NCI-H2196 (cell line): ENCODE results near the gene MRPS15.

Experiments
- DNase-seq: peaks from one replicate; lab custom pipeline; 2025; ENCODE audit not compliant: unreplicated experiment; lab: John Stamatoyannopoulos, UW

MRPS15 gene

DNA sequence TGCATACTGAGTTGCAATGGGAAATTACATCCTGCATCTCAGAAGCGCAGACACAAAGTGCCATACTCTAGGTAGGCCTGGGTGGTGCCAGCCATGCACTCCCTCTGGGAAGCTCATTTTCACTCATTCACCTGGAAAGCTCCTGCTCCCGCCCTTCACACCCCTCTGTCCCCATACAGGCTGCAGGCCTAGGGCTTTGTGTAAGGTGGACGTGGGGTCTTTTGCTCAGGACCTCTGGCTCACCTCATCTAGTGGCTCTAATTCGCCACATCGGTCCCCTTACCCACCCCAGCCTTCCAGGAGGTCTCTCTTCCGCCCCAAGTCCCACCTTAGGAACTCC, 751 bp downstream of the MRPS15 start:
- DNase-seq = no peak

DNA sequence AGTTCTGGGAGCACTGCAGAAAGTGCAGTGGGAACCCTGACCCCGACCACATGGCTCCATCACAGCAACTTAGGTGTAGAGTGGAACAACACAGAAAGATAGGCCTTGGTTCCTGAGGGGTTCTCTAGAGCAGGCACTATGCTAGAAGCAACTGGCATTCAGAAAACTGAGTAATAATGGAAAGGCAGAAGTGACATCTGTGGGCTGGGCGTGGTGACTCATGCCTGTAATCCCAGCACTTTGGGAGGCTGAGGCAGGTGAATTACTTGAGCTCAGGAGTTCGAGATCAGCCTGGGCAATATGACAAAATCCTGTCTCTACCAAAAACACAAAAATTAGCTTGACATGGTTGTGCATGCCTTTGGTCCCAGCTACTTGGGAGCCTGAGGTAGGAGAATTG, 5.3 kb downstream of the MRPS15 start:
- no peak for DNase-seq

DNA sequence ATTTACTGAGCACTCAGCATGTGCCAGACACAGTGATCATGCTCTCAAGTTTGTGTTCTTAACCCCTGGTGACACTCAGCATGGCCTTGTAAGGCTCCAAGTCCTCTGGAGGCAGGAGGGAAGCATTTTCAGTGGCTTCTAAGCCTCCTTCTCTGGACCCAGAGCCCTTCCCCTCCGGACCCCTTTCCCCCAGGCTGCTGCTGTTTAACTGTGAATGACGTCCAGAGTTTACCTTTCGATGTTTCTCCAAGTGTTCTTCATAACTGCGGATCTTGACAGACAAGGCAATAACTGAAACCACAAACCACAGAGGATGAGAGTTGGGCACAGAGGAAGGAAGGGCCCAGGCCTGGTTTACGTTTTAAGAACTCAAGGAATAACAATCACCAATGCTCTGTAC, 6.5 kb downstream of the MRPS15 start:
- DNase-seq = no peak

DNA sequence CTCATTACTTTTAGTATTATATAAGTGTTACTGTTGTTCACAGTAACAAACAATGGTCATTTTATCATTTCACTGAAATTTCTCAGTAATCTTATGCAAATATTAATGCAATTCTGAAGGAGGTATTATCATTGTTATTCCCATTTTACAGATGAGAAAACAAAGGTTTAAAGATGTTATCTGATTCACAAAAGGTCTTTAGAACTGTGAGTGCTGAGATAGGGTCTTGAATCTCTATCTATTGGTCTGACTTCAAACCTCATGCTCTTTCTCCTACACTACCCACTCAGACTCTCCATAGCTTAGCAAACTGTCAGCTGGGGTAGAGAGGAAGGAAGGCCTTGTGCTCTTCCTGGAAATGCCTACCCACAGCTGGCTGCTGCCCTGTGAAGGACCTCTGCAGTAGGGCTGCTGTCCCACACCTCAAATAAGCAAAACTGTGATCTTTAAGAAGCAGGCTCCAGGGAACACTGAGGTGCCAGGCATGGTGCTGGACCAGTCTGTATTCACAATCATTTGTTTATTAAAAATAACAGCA, 7.7 kb downstream of the MRPS15 start:
- no peak for DNase-seq

DNA sequence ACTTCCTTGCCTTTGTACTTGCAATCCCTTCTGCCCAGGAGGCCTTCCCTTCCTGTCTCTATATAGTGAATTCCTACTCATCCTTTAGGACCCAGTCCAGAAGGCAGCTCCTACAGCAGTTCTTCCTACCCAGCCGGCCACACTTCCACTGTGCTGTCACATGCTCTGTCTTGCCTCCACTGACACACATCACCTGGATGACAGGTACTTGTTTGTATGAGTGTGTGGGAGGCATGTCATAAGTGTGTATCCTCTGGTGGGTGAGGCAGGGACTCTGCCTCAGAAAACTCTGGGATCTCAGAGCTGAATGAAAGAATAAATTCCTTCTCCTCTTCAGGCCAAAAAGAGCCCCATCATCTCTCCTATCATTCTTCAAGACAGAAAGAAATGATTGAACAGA, 8.8 kb downstream of the MRPS15 start:
- DNase-seq = no peak

DNA sequence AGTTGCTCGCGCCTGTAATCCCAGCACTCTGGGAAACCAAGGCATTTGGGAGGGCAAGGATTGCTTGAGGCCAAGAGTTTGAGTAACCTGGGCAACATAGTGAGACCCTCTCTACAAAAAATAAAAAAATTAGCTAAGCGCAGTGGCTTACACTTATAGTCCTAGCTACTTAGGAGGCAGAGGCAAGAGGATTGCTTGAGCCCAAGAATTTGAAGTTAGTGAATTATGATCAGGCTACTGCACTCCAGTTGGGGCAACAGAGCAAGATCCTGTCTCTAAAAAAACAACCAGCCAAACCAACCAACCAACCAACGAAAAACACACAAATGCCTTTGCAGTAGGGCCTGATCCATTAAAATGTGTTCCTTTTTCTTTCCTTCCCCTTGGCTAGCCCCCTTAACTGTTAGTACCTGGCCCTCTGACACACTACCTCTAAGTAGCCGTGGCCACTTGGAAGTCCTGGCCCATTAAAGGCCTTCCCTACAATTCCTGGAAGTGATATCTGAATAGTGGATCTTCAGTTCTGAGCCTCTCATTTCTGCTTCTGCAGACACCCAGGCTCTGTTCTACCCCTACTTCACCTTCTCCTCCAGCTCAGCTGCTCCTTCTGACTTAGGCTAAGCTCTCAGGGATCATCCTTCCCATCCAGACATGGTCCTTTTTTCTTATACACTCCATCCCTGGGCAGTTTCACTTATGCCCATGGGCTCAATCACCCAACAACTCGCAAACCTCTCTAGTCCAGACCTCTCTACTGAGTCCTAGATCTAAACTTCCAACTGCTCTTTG, 10.4 kb downstream of the MRPS15 start:
- DNase-seq = no peak

DNA sequence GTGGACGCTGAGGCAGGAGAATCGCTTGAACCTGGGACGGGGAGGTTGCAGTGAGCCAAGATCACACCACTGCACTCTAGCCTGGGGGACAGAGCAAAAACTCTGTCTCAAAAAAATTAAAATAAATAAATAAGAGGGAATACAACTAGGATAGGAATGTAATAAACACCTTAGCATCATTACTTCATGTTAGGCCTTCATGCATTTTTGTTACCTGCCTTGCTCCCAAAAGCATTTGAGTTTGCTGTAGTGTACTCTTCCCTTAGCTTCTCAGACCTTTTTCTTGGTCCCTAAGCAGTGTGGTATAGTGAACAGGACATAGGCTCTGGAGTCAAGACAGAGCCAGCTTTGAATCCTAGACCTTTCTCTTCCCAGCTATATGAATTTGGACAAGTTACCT, 11.1 kb downstream of the MRPS15 start:
- DNase-seq = no peak

DNA sequence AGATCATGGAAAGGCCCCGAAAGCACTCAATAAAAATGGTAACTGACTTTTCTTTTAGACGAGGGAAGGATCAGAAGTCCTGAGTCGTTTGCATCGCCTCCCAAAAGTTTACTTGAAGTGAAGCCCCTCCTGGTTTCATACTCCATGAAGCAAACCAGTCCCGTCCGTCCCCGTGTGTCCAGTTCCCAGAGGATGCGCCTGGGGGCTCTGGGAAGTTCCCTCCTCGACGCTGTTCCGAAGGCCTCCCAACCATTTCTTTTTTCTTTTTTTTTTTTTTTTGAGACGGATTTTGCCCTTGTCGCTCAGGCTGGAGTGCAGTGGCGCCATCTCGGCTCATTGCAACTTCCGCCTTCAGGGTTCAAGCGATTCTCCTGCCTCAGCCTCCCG, 13.3 kb downstream of the MRPS15 start:
- DNase-seq = no peak

DNA sequence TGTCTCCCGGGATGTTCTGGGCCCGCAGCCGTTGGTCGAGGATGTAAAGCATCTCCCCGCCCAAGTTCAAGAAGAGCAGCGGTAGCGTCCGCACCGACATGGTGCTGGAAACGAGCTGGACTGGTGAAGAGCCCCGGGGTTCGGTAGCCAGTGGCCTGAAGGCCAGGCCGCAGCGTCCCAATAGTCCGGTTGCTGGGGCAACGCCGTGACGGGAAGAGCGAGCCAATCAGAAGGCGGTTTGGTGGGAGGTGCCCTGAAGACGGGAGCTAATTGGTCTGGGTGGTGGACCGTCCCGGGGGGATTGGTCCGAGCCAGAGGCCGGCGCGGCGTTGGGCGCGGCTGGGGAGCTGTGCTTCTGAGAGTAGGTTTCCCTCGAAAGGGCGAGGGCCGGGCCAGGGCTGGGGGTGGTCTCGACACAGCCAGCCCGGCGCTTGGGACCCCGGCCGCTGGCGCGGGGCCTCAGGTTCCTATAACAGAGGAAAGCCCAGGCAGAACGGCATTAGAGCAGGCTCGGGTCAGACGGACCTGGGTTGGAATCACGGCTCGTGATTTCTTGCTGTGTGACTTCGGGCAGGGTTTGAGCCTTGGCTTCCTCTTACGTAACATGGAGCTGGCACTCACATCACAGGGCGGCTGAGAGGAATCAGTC, 13.8 kb downstream of the MRPS15 start, which contains the start of gene OSCP1:
Gene OSCP1 (minus strand): TSS at position 182 of the 649 bp plus-strand sequence. CDS start 82 bp downstream, at position 100.
- DNase-seq = peak; percentile 97

DNA sequence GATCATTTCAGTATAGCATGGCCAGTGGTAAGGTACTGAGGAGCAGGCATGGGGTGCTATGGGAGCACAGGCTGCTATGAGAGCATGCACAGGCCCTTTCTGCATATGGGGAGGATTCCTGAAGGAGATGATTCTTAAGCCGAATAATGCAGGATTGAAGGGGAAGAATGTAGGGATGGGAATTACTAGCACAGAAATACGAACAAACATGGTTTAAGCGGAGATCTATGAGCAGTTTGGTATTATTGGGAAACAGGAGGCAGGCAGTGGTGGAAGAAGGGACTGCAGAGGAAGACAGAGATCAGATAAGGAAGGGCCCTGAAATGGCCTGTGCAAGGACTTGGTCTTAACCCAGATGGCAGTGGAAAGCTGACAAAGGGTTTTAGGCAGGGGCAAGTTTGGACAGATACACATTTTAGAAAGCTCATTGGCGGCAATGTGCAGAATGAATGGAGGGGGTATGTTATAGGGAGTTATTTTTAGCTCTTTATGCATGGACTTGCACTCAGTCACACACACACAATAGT, 15.6 kb downstream of the MRPS15 start:
- no peak for DNase-seq

DNA sequence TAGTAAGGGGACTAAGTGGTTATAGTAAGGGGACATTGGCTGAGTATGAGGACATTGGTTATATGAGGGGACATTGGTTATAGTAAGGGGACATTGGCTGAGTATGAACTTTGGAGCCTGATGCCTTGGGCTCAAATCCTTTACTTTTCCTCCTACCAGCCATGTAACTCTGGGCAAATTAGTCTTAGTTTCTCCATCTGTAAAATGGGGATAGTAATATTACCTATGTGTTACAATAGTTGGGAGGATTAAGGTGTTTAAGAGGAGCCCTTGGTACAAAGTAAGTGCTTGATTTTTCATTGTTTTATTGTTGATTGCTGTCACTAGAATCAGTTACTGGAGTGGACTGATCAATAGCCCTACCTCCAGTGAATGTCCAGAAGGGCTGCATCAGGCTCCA, 16.7 kb downstream of the MRPS15 start:
- no peak for DNase-seq

DNA sequence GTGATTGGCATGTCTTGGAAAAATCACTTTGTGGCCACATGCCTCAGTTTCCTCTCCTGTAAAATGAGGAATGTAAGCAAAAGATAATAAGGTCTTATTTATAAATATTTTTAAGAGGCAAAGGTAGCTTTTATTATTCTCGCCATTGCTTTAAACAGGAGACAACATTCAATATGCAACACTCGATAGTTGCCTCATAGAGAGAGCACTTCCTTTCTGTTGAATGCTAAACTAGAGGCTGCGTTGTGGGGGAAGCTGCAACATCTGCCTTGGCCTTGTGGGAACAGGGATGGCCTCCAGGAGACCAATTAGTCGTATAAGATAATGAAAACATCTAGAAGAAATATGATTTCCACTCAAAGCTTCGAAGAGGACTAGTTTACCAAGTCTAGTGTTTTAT, 17.4 kb downstream of the MRPS15 start:
- no peak for DNase-seq

DNA sequence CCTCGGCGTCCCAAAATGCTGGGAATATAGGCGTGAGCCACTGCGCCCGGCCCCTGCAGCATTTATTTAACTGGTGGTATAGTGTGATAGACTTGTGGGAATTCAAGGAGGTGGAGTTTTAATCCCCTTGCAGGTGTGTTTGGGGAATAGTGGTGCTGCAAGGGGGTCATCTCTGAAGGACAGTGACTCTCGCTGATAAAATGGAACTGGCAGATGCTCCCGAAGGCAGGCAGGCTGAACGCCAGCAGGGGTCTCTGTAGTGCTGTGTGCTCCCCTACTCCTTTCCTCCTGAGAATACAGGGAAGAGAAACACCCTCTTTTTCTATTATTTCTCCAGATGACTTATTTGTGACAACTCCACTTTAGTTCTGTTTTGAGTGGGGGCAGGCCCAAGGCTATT, 17.9 kb downstream of the MRPS15 start:
- DNase-seq = no peak

DNA sequence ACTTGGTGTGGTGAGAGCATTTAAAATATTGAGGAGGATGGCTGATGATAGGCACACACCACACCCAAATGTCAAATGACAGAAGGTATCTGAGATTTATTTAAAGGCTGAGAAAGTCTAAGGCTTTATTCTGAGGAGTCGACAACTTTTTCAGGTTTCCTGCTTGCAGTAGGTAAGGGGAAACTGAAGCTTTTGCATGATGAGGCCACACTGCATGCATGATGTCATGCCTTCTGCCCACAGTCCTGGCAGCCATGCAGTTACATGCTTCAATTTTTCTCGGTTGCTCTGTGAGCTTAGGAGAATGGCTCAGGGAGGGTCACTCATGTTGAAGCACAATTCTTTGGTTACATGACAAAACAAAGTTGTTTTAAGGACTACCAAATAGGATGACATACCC, 20.9 kb downstream of the MRPS15 start:
- DNase-seq = no peak

DNA sequence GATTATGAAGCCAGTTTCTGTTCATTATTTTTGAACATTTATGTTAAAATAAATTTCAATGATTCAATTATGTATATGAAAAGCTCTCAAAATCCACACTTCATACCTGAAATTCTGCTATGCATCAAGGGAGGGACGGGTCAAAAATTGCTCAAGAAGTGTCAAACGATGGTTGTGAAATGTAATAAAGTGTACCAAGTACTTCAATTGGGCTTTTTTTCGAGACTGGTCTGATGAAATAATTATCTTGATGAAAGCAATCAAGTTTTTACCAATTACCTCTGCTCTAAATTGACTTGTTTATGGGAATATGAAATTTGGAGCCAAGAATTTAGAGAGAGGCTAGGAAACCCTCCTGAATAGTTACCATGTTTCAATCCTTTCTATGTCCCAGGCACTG, 21.8 kb downstream of the MRPS15 start:
- no peak for DNase-seq

DNA sequence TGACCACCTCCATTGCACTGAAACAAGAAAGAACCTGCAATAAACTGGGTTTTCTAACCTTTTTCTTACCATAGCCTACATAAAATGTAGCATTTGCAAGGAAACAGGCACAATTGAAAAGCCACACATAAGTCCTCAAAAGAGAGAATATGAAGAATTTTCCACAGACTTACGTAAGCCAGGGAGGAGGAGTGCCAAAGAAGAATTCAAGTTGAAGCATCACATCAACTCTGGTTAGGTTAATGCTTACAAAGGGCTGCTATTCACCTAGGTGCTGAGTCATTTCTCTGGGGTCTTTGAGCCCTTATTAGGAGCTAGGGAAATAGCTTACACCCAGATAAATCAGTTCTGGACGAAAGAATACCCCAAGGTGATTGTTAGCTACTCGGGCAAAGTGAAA, 23.5 kb downstream of the MRPS15 start:
- DNase-seq = no peak

DNA sequence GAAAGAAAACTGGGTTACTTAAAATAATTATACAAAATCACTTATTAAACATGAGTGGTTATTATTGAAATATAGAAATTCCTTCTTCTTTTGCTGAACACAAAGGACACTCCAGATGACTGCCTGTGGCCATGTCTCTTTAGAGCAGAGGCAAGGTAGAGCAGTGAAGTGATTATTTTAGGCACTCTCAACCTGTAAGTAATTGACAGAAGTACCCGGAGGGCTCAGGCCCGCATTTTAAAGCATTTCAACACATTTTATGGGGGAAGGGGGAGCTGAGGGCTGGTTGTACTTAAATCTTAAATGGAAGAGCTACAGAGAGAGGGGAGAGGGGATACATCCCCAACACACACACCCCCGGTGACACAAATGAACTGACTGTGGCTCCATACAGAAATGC, 24.1 kb downstream of the MRPS15 start:
- no peak for DNase-seq

DNA sequence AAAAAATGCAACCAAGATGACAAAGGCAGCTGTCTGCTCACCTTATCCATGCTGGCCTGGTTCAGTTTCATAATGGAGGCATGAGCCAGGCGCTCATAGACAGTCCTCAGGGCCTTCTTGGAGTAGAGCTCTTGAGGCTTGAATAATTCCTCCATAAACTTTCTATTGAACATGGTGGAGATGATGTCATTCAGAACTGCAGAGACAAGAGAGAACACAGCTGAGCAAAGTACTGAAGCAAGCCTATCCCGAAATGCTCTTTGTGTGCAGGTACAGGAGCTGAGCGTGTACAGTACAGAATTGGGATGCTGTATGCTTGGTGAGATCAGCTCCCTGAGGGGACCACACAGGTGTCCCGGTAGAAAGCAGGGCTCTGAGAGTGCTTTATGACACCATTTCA, 25.5 kb downstream of the MRPS15 start:
- DNase-seq = no peak

DNA sequence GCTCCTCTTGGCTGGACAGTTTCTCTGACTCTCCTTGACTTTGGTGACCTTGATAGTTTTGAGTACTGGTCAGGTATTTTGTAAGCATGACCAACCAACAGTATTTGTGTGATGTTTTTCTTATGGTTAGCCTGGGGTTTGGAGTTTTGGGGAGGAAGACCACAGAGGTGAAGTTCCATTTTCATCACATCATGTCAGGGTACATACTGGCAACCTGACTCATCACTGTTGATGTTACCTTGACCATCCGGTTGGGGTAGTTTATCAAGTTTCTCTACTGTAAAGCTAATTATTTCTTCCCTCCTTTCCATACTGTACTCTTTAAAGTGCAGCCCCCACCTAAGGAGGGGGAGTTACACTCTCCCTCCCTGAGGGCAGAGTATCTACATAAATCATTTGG, 27.4 kb downstream of the MRPS15 start:
- no peak for DNase-seq

DNA sequence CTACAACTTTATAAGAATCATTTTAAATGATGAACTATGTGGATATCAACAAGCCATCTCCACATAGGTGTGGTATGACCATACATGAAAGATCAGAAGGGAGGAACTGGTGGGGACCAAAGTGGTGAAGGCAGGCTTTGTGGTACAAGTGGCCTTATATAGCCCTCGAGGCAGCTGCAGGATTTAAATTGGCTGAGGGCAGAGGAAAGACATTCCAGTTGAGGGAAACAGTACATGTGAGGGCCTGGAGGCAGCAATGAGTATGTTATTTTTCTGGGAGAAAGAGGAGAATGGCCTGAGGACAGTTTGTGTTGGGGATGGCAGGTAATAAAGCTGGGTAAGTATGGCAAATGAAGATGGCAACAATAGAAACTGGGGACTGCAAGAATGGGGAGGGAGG, 31.1 kb downstream of the MRPS15 start:
- DNase-seq = no peak

DNA sequence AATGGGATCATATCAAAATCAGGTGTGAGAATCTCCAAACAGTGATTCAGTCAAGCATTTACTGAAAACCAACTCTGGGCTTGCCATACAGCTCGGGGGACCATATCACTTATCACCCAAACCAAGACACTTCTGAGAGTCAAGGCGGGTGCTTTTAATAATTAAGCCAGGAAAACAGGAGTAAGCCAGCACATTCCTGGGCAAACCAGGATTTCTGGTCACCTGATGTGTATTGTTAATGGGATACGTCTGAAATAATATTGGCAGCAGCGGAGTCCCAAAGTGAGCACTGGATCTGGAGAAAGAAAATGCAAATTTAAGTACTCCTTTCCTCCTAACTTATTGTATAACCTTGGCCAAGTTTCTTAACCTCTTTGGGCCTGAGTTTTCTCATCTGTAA, 31.6 kb downstream of the MRPS15 start:
- DNase-seq = no peak

DNA sequence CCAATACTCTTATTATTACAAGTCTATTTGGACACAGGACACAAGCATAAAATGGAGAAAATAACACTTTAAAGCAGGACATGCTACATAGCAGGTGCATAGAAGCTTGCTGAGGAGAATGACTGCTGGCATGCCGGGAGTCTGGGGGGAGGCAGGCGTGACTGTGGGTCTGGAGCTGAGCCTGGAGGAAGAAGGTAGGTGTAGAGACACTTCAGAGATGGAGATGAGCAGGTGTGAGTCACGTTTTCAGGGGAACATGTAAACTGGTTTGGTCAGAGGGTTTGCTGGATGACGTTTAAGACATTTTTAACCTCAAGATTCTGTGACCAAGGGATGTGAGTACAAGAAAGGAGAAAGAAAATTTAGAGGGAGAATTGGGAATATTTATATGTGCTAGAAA, 38.4 kb downstream of the MRPS15 start:
- no peak for DNase-seq
